ENCODE data around the gene RARS2. TPM values are rescaled to one million over a fixed set of nuclear protein-coding genes. Genes with fewer than 3 reads are reported as not detected.

RARS2 gene
- total RNA-seq, 1 donor from 2014 or later: 48.3 TPM

- Mint-ChIP-seq H3K4me3 (ENCODE audit: unreplicated experiment) (no peak overlapping the region), H3K4me1 (ENCODE audit: low read depth, unreplicated experiment) (peaks cover 4% of the 10 kb centered on the region), H3K27me3 (ENCODE audit: low read depth, unreplicated experiment) (no peaks in the 10 kb centered on the region), H3K36me3 (ENCODE audit: low read depth, unreplicated experiment) (peaks cover 34% of the 10 kb centered on the region), H3K27ac (ENCODE audit: unreplicated experiment) (no peak overlapping the region), H3K9me3 (ENCODE audit: unreplicated experiment) (peaks cover 20% of the 10 kb centered on the region)
- H3K4me2 ChIP-seq (ENCODE audit: low read length): no peak overlapping the region
- peaks cover 3% of the 10 kb centered on the region for H4K20me1 ChIP-seq (ENCODE audit: insufficient read depth, low read length)
- H3K9ac ChIP-seq (ENCODE audit: low read length): no peak overlapping the region
- no peaks in the 10 kb centered on the region for H3K27me3 ChIP-seq (ENCODE audit: insufficient read depth, low read length)
- H3K36me3 ChIP-seq (ENCODE audit: insufficient read depth, low read length): peaks cover 5% of the 10 kb centered on the region
- no peak for FAIRE-seq
- no peaks in the 10 kb centered on the region for H3K9me3 ChIP-seq (ENCODE audit: insufficient read depth, low read depth, low read length)
- H3K4me3 ChIP-seq (ENCODE audit: insufficient read depth, low read depth, low read length): no peak overlapping the region
- H3K79me2 ChIP-seq (ENCODE audit: insufficient read depth, low read length): no peaks in the 10 kb centered on the region
- no peak for TF ChIP-seq EZH2 (IDR thresholded peaks at IDR 0.05; ENCODE audit: insufficient read depth, low read length)
- TF ChIP-seq, protein P1, sequence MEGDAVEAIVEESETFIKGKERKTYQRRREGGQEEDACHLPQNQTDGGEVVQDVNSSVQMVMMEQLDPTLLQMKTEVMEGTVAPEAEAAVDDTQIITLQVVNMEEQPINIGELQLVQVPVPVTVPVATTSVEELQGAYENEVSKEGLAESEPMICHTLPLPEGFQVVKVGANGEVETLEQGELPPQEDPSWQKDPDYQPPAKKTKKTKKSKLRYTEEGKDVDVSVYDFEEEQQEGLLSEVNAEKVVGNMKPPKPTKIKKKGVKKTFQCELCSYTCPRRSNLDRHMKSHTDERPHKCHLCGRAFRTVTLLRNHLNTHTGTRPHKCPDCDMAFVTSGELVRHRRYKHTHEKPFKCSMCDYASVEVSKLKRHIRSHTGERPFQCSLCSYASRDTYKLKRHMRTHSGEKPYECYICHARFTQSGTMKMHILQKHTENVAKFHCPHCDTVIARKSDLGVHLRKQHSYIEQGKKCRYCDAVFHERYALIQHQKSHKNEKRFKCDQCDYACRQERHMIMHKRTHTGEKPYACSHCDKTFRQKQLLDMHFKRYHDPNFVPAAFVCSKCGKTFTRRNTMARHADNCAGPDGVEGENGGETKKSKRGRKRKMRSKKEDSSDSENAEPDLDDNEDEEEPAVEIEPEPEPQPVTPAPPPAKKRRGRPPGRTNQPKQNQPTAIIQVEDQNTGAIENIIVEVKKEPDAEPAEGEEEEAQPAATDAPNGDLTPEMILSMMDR (IDR thresholded peaks at IDR 0.05; ENCODE audit: insufficient read depth, low read depth, low read length): no peak
- no peak overlapping the region for H2AFZ ChIP-seq (ENCODE audit: low read depth, low read length)
- H3K27ac ChIP-seq (ENCODE audit: low read depth, low read length): no peak overlapping the region
- DNase-seq (ENCODE audit: low read depth): no peak
- H3K4me1 ChIP-seq (ENCODE audit: insufficient read depth, low read length): peaks cover 4% of the 10 kb centered on the region
Measured at GRCh38 chr6:87481931-87482330, 107.9 kb downstream of the RARS2 start.

- H4K20me1 ChIP-seq (ENCODE audit: insufficient read depth, low read length): peaks cover 3% of the 10 kb centered on the region
- Mint-ChIP-seq H3K36me3 (ENCODE audit: low read depth, unreplicated experiment) (peaks cover 5% of the 10 kb centered on the region), H3K9me3 (ENCODE audit: unreplicated experiment) (peaks cover 3% of the 10 kb centered on the region), H3K4me3 (ENCODE audit: unreplicated experiment) (peak overlapping the region; percentile 95), H3K4me1 (ENCODE audit: low read depth, unreplicated experiment) (peaks cover 9% of the 10 kb centered on the region), H3K27ac (ENCODE audit: unreplicated experiment) (peak overlapping the region; percentile 85), H3K27me3 (ENCODE audit: low read depth, unreplicated experiment) (no peaks in the 10 kb centered on the region)
- peak overlapping the region; percentile 100 for H2AFZ ChIP-seq (ENCODE audit: low read depth, low read length)
- peaks cover 5% of the 10 kb centered on the region for H3K36me3 ChIP-seq (ENCODE audit: insufficient read depth, low read length)
- peak overlapping the region; percentile 96 for H3K27ac ChIP-seq (ENCODE audit: low read depth, low read length)
- H3K4me1 ChIP-seq (ENCODE audit: insufficient read depth, low read length): peaks cover 7% of the 10 kb centered on the region
- H3K9ac ChIP-seq (ENCODE audit: low read length): peak overlapping the region; percentile 97
- TF ChIP-seq, protein P1 (IDR thresholded peaks at IDR 0.05; ENCODE audit: insufficient read depth, low read depth, low read length): no peak
- TF ChIP-seq EZH2 (IDR thresholded peaks at IDR 0.05; ENCODE audit: insufficient read depth, low read length): no peak
- H3K9me3 ChIP-seq (ENCODE audit: insufficient read depth, low read depth, low read length): no peaks in the 10 kb centered on the region
- H3K27me3 ChIP-seq (ENCODE audit: insufficient read depth, low read length): no peaks in the 10 kb centered on the region
- H3K79me2 ChIP-seq (ENCODE audit: insufficient read depth, low read length): peaks cover 19% of the 10 kb centered on the region
- DNase-seq (ENCODE audit: low read depth) (peak; percentile 45), FAIRE-seq (no peak)
- H3K4me2 ChIP-seq (ENCODE audit: low read length): peak overlapping the region; percentile 91
- H3K4me3 ChIP-seq (ENCODE audit: insufficient read depth, low read depth, low read length): peak overlapping the region; percentile 96
Measured at GRCh38 chr6:87473419-87473903, 116.3 kb downstream of the RARS2 start.
